GM20000 (cell line): Measurements from ENCODE around the gene MEIS2.

Experiments
- DNase-seq: peaks from one replicate; pipeline ENCODE4 v3.0.0; 2012; ENCODE audit warnings: low spot score
- TF ChIP-seq, protein P1 (sequence below): IDR thresholded peaks from 2 replicates; pipeline ENCODE4 v1.5.1; 2012; ENCODE audit warnings: mild to moderate bottlenecking, control low read depth; ENCODE audit errors: extremely low read depth, missing control alignments

The MEIS2 gene

DNA sequence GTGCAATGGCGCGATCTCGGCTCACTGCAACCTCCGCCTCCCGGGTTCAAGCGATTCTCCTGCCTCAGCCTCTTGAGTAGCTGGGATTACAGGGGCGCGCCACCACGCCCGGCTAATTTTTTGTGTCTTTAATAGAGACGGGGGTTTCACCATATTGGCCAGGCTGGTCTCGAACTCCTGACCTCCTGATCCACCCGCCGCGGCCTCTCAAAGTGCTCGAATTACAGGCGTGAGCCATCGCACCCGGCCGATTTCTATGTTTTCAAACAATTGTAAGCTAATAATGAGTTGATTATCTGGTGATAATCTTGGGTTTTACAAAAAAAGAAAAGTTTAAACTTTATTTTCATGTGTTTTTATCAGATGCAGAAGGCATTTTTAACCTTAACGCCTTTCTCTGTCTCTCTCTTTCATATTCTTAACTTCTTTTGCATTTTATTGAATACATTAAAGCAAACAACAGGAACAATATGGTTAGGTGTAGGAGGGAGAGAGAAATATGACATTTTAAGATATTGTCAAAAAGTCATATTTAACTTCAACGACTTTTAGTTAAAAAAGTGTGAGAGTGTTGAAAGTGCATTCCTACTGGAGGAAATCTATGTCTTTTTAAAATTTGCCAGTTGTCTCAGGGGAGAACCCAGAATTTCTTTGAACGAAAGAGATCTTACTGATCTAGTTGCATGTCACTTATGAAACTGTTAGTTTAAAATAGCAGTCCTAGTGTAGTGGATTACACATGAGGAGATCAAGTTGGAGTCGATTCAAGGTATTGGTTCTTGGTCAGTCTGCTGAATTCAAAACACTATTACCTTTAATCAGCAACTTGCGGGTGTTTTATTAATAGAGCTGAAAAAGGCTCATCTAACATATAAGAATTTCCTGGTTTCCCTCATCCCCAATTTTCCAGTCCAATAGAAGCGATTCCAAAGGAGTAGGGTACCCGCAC, 3.4 kb upstream of the MEIS2 start:
- TF ChIP-seq, protein P1, sequence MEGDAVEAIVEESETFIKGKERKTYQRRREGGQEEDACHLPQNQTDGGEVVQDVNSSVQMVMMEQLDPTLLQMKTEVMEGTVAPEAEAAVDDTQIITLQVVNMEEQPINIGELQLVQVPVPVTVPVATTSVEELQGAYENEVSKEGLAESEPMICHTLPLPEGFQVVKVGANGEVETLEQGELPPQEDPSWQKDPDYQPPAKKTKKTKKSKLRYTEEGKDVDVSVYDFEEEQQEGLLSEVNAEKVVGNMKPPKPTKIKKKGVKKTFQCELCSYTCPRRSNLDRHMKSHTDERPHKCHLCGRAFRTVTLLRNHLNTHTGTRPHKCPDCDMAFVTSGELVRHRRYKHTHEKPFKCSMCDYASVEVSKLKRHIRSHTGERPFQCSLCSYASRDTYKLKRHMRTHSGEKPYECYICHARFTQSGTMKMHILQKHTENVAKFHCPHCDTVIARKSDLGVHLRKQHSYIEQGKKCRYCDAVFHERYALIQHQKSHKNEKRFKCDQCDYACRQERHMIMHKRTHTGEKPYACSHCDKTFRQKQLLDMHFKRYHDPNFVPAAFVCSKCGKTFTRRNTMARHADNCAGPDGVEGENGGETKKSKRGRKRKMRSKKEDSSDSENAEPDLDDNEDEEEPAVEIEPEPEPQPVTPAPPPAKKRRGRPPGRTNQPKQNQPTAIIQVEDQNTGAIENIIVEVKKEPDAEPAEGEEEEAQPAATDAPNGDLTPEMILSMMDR, result no peak

DNA sequence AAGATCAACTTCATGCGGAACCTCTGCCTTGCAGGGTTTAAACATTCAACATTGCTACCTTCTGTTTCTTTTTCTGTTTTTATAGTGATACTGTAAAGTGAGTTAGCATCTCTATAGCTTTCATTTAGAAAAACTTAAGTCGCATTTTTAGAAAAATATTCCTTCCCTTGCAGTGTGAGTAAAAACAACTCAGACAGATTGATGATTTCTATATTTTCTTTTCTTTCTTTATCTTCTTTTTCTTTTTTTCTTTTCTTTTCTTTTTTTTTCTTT, 2.8 kb upstream of the MEIS2 start:
- no peak for DNase-seq
- TF ChIP-seq, protein P1, result no peak

More for the DNA sequence above, 3.4 kb upstream of the MEIS2 start:
- DNase-seq, result no peak

DNA sequence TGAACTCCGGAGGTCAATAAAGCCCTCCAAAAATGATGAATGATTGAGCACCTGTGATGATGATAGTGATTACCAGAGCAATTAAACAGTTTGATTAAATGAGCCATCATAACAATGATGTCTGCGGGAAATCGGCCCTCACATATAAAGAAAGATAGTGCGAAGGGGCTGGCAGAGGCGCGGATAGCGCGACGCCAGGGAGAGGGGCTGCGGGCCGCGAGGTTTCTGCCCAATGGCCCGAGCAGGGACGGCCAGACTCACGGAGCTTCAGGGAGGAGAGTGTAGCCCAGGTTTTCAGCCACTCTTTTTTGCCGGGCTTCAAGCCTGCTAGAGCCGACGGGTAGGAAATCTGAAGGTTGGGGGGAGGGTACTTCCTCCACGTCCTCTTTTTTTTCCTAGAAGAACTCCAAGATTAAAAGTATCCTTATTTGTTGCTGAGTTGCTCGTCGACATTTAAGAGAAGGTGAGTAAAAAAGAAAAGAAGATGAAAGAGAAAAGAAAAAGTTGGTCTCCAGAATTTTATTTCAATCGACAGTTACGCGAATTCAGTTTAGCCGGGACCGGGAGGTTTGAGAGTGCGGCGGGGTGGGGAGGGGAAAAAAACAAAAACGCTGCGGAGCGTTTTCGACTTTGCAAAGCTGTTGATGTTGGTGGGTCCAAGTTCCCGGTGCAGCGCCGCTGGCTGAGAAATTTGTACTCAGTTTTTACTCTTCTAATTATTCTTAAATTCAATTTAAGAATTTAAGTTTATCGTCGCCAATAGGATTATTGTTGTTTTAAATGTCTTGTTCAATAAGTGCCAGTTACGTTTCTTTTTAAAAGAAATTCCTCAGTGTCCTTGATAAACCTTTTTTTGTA, 2.2 kb upstream of the MEIS2 start:
- TF ChIP-seq, protein P1, result no peak
- no peak for DNase-seq

DNA sequence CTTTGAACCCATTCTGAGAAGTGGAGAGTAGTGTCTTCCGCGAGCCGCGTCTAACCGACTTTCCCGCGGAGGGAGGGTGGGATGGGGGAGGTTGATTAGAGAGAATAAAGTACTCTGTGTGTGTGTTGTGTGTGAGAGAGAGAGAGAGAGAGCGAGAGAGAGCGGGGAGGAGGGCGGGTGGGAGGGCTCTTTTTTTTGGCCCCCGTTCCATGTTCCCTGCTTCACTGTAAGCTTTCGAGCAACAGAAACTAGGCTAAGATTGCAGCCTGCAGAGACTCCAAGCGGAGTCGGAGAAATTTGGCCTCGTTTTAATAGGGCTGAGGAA, 1.6 kb upstream of the MEIS2 start:
- TF ChIP-seq, protein P1, result no peak
- DNase-seq, result no peak

DNA sequence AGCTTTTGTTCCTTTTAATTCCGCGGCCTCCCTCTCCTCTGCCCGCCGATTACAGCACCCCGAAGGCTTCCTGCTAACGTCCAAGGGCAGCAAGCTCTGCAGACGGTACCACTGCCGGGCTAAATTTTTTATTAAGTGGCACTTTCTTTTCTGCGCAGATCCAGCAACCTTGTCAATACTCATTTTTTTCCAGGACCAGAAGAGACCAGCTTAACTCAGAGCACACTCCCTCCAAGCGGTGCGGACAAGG, 542 bp upstream of the MEIS2 start:
- DNase-seq, result peak; percentile 76
- TF ChIP-seq, protein P1, result no peak

DNA sequence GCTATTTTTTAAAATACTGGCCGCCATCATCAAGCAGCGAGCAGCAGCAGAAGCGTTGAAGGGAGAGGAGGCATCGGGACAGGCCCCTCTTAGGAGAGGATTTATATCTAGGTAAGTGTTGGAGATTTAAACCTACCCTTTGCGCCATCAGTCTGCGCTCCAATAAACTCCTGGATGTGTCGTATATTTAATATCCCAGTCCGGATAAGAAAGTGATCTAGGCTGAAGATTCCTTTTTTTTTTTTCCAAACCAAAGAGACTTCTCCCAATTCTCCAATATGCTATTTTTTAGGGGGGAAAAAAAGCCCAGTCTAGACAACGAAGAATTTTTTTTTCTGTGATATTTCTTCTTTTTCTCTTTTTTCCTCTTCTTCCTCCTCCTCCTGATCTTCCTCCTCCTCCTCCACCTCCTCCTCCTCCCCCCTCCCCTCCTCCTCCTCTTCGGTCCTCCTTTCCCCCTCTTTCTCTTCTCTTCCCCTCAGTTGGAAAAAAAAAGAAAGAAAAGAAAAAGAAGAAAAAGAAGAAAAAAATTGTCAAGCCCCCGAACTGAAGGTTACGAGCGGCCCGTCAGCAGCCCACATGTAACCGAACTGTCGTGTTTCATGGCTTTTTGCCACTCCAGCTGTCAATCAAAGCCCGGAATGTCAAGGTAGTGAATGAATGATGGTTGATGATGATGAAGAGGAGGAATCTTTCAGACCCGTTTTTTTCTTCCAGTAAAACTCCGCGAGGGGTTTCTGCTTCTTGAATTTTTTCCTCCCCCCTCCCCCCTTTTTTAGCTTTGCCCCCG, 835 bp downstream of the MEIS2 start:
- DNase-seq, result no peak
- TF ChIP-seq, protein P1, result no peak
